GM12875 (cell line): ENCODE data around the gene ZFP14.
"Not testable (repeated sequence)": the region's sequence is repeated elsewhere in the genome, so short reads cannot be mapped to it uniquely, and the experiment has no call there.

Experiments used
- H3K4me3 ChIP-seq: one replicate; pipeline ENCODE4 v1.5.1; 2011; ENCODE audit warnings: low read depth, low read length, control low read depth
- CTCF ChIP-seq: IDR thresholded peaks from 2 replicates; pipeline ENCODE4 v1.5.1; 2011; ENCODE audit warnings: low read depth, mild to moderate bottlenecking, control low read depth, inconsistent platforms, low read length, moderate library complexity, borderline replicate concordance; ENCODE audit not compliant: insufficient read depth

The ZFP14 gene

GRCh38 chr19:36377541-36378178 is 1.3 kb downstream of the ZFP14 start:
- H3K4me3 ChIP-seq = no peak overlapping the region
- TF ChIP-seq CTCF = no peak

- no peak for TF ChIP-seq CTCF
- no peak overlapping the region for H3K4me3 ChIP-seq
These were observed 5.3 kb downstream of the ZFP14 start for GRCh38 chr19:36373638-36374156.

- TF ChIP-seq CTCF = no peak
- no peak overlapping the region for H3K4me3 ChIP-seq
These were observed 7.1 kb downstream of the ZFP14 start for GRCh38 chr19:36371886-36372285.

- TF ChIP-seq CTCF = no peak
- no peak overlapping the region for H3K4me3 ChIP-seq
These were observed 15.2 kb downstream of the ZFP14 start for GRCh38 chr19:36363845-36364244.

- TF ChIP-seq CTCF = no peak
These were observed 38.1 kb downstream of the ZFP14 start for GRCh38 chr19:36340786-36341372.

GRCh38 chr19:36331353-36332228 is 47.4 kb downstream of the ZFP14 start:
- peak overlapping the region; percentile 71 for H3K4me3 ChIP-seq
- TF ChIP-seq CTCF = no peak

More at GRCh38 chr19:36340786-36341372, 38.1 kb downstream of the ZFP14 start:
- H3K4me3 ChIP-seq = no peak overlapping the region

- no peak overlapping the region for H3K4me3 ChIP-seq
- TF ChIP-seq CTCF = no peak
These were observed 48.8 kb downstream of the ZFP14 start for GRCh38 chr19:36330216-36330615.

- H3K4me3 ChIP-seq = not testable (repeated sequence)
These were observed 49.5 kb downstream of the ZFP14 start for GRCh38 chr19:36329534-36329933.

GRCh38 chr19:36326649-36327048 is 52.4 kb downstream of the ZFP14 start:
- not testable (repeated sequence) for H3K4me3 ChIP-seq

GRCh38 chr19:36315164-36315563 is 63.8 kb downstream of the ZFP14 start:
- H3K4me3 ChIP-seq = not testable (repeated sequence)

GRCh38 chr19:36314053-36314452 is 64.9 kb downstream of the ZFP14 start:
- not testable (repeated sequence) for H3K4me3 ChIP-seq
